ENCODE results near the gene FLACC1.

GRCh38 chr2:201261906-201262305, 95.2 kb downstream of the FLACC1 start:
- no peak for TF ChIP-seq CTCF (IDR thresholded peaks at IDR 0.05; ENCODE audit: control extremely low read depth in 1 of 3, insufficient read depth in 1 of 3, low read depth in 1 of 3, low read length in 3 of 3)
- TF ChIP-seq RNF2 (IDR thresholded peaks at IDR 0.05; ENCODE audit: borderline replicate concordance, low read depth, low read length, missing control alignments, poor library complexity, severe bottlenecking): no peak
- no peak for TF ChIP-seq EZH2 (IDR thresholded peaks at IDR 0.05; ENCODE audit: low read depth, low read length, severe bottlenecking)
- no peak for TF ChIP-seq POLR2A (IDR thresholded peaks at IDR 0.05; ENCODE audit: control extremely low read depth in 1 of 2, low read depth in 2 of 2, low read length in 2 of 2)
- TF ChIP-seq EGR1 (IDR thresholded peaks at IDR 0.05; ENCODE audit: borderline replicate concordance, low read depth, low read length): no peak
- TF ChIP-seq CHD2 (IDR thresholded peaks at IDR 0.05; ENCODE audit: low read length): no peak
- no peak for TF ChIP-seq ATF3 (IDR thresholded peaks at IDR 0.05; ENCODE audit: insufficient read depth, low read depth, low read length)
- no peak for TF ChIP-seq TAF7 (optimal IDR thresholded peaks at IDR 0.05; ENCODE audit: borderline replicate concordance, low read depth, low read length)
- TF ChIP-seq ATF2 (IDR thresholded peaks at IDR 0.05; ENCODE audit: low read length): no peak
- TF ChIP-seq POLR2AphosphoS5 (IDR thresholded peaks at IDR 0.05; ENCODE audit: low read depth, low read length): no peak
- no peak for TF ChIP-seq USF2 (IDR thresholded peaks at IDR 0.05; ENCODE audit: low read length)
- TF ChIP-seq CTBP2 (IDR thresholded peaks at IDR 0.05; ENCODE audit: borderline replicate concordance, insufficient read depth, insufficient read length, low read length): no peak

Measured in H1 (cell line).